GM12878 (cell line): ENCODE measurements around the gene RGS16.

Experiments used
- EP300 ChIP-seq, 2 experiments: fragments of 150-350 bp in 1 of 2; IDR thresholded peaks; 2 replicates each; pipeline ENCODE4 v1.6.1; 2011 to 2012; ENCODE audit warnings: low read depth in 2 of 2, low read length in 2 of 2, borderline replicate concordance in 1 of 2, improper control_type of control experiment in 1 of 2, inconsistent platforms in 1 of 2; ENCODE audit not compliant: control insufficient read depth in 1 of 2
- POLR2AphosphoS5 ChIP-seq: IDR thresholded peaks from 2 replicates; pipeline ENCODE4 v1.6.1; 2011; ENCODE audit warnings: mild to moderate bottlenecking, low read length, inconsistent platforms
- RFX5 ChIP-seq: IDR thresholded peaks from 2 replicates; pipeline ENCODE4 v1.6.1; 2011; ENCODE audit warnings: low read depth, low read length, improper control_type of control experiment
- YY1 ChIP-seq: IDR thresholded peaks from 2 replicates; pipeline ENCODE4 v1.6.1; 2011; ENCODE audit warnings: low read depth, mild to moderate bottlenecking, low read length

- TF ChIP-seq RFX5 (no peak), EP300 (IDR thresholded peaks at IDR 0.05; ENCODE audit: borderline replicate concordance in 1 of 2, control insufficient read depth in 1 of 2, low read depth in 2 of 2, low read length in 2 of 2) (no peak), POLR2AphosphoS5 (no peak), YY1 (no peak)
These were observed 44.9 kb upstream of the RGS16 start for GRCh38 chr1:182649041-182649440.
